ENCODE results near the gene HOXB13.

The HOXB13 gene

DNA sequence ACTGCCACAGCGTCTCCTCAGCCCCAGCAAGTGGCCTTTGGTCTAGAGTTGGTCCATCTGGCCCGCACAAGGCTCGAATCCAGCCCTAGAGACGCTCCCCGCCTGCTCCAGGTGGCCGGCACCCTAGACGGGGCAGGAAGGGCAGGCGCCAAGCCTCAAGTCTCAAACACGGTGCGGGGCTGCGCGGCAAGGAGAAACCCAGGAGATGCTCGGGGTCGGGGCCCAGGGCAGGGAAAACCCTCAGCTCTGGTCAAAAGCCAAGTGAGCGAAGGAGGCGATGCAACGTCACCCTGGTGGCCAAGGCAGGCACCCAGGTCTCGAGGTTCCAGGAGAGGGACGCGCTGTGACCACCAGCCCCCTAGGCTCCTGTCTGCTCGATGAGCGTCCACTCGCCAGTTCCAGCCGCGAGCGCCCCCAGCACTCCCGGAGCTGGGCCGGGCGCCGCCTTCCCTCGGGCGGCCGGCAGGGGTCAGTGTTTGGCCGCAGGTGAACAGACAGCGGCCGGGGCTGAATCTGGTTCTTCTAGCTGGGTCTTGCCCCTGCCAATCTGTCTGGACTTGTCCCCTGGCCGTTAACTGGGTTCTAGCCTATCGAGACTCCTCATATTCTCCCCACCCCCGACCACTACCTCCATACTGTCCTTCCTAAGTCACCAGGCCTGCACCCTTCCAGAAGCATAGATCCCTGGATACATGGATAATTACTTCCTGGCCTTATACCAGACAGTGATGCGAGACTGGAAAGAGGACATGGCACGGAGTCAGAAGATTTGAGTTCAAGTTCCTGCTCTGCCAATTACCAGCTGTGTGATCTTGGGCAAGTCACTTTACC, 50.2 kb downstream of the HOXB13 start:
- no peak for TF ChIP-seq ZNF274 (IDR thresholded peaks at IDR 0.05; ENCODE audit: low read depth, low read length)
- H3K4me3 ChIP-seq (ENCODE audit: low read length): no peak overlapping the region

GRCh38 chr17:48676963-48677558, 51.5 kb downstream of the HOXB13 start:
- no peak for TF ChIP-seq ZNF274 (IDR thresholded peaks at IDR 0.05; ENCODE audit: low read depth, low read length)
- no peak overlapping the region for H3K4me3 ChIP-seq (ENCODE audit: low read length)

Measured in GM08714 (cell line).